Sciatic nerve (tissue), 2 donors: Measurements from ENCODE around the gene MUC21. TPM values are rescaled to one million over a fixed set of nuclear protein-coding genes. Genes with fewer than 3 reads are reported as not detected.
"Not testable (repeated sequence)": the region's sequence is repeated elsewhere in the genome, so short reads cannot be mapped to it uniquely, and the experiment has no call there.

Source experiments
- ATAC-seq: fragments of 200-7000 bp; cut with Tn5 transposase; one replicate; pipeline ENCODE4 v1.9.1; 2020; ENCODE audit warnings: mild to moderate bottlenecking, moderate library complexity
- DNase-seq: peaks from one replicate; pipeline ENCODE4 v3.0.0-alpha.2; 2020; ENCODE audit warnings: low spot score
- intact Hi-C: fragments of 100-400 bp; cut with DNase I; formaldehyde crosslinking; loops from one replicate; pipeline ENCODE4 v1.14.2; 2022
- total RNA-seq: library from RNA; stranded (reverse); fragmentation: NEBNext Ultra II Directional; extraction: Animal tissue kit (Norgen Biotek cat#: 25700); gene quantifications from one replicate; pipeline ENCODE4 v1.2.1, GENCODE V29; 2021
- donor health status: DM: no; HTN: no; CAD: no.
- donor health status: DM: no; HTN: no; CAD: no.

Gene MUC21
- total RNA-seq, 1 donor from 2014 or later, result 0.18 TPM

- no peak for ATAC-seq
- no peak for DNase-seq
- intact Hi-C loops, result no loop called here
These were observed 17.9 kb downstream of the MUC21 start for GRCh38 chr6:31001281-31001888.

- intact Hi-C loops, result no loop called here
- no peak for ATAC-seq
- no peak for DNase-seq
These were observed 19.0 kb downstream of the MUC21 start for GRCh38 chr6:31002471-31002870.

GRCh38 chr6:31004794-31005193, 21.3 kb downstream of the MUC21 start:
- ATAC-seq (no peak), DNase-seq (no peak)
- intact Hi-C loops, result no loop called here

GRCh38 chr6:31005249-31006020, 21.9 kb downstream of the MUC21 start:
- intact Hi-C loops, result no loop called here
- DNase-seq (no peak), ATAC-seq (no peak)

GRCh38 chr6:31007694-31008093, 24.2 kb downstream of the MUC21 start:
- no peak for ATAC-seq
- no peak for DNase-seq
- intact Hi-C loops, result no loop called here

GRCh38 chr6:31008165-31008564, 24.6 kb downstream of the MUC21 start:
- DNase-seq (no peak), ATAC-seq (peak; percentile 13)
- intact Hi-C loops, result no loop called here

- no peak for DNase-seq
- no peak for ATAC-seq
- intact Hi-C loops, result no loop called here
These were observed 26.2 kb downstream of the MUC21 start for GRCh38 chr6:31009731-31010130.

GRCh38 chr6:31010393-31011060, 27.0 kb downstream of the MUC21 start, which contains the start of gene MUC22:
Gene MUC22 (plus strand): TSS chr6:31010474. CDS start chr6:31010707, 233 bp downstream.
- DNase-seq (no peak), ATAC-seq (no peak)
- intact Hi-C loops, result no loop called here

- ATAC-seq, result no peak
- no peak for DNase-seq
- intact Hi-C loops, result no loop called here
These were observed 27.6 kb downstream of the MUC21 start for GRCh38 chr6:31011153-31011552.

GRCh38 chr6:31016659-31017299, 33.3 kb downstream of the MUC21 start:
- intact Hi-C loops, result no loop called here
- DNase-seq (no peak), ATAC-seq (no peak)

- DNase-seq, intact Hi-C loops, ATAC-seq: not testable (repeated sequence)
These were observed 33.9 kb downstream of the MUC21 start for GRCh38 chr6:31017436-31017835.

GRCh38 chr6:31020057-31020456, 36.5 kb downstream of the MUC21 start:
- no peak for DNase-seq
- intact Hi-C loops, result no loop called here
- no peak for ATAC-seq

GRCh38 chr6:31020631-31021255, 37.2 kb downstream of the MUC21 start:
- ATAC-seq, intact Hi-C loops, DNase-seq: not testable (repeated sequence)

- DNase-seq, ATAC-seq, intact Hi-C loops: not testable (repeated sequence)
These were observed 38.4 kb downstream of the MUC21 start for GRCh38 chr6:31021705-31022531.

- ATAC-seq (no peak), DNase-seq (no peak)
- intact Hi-C loops, result no loop called here
These were observed 42.1 kb downstream of the MUC21 start for GRCh38 chr6:31025595-31025994.

GRCh38 chr6:31031095-31031494, 47.6 kb downstream of the MUC21 start:
- intact Hi-C loops, result no loop called here
- no peak for DNase-seq
- no peak for ATAC-seq

- ATAC-seq (no peak), DNase-seq (no peak)
- intact Hi-C loops, result no loop called here
These were observed 49.6 kb downstream of the MUC21 start for GRCh38 chr6:31033075-31033474.

GRCh38 chr6:31035862-31036497, 52.5 kb downstream of the MUC21 start:
- intact Hi-C loops, result no loop called here
- ATAC-seq, result no peak
- DNase-seq, result no peak
